IPS DF 6.9 (cell line): ENCODE measurements around the gene ZNF469.

Source experiments
- DNase-seq: peaks from one replicate; pipeline ENCODE4 v3.0.0-alpha.2; 2013; ENCODE audit warnings: low read depth, low spot score
- H3K27ac ChIP-seq: one replicate; pipeline ENCODE4 v1.5.1; 2013; ENCODE audit warnings: low read length, control low read depth
- H3K27me3 ChIP-seq: 2 replicates; pipeline ENCODE4 v1.6.1; 2013; ENCODE audit warnings: mild to moderate bottlenecking, low read length; ENCODE audit not compliant: control insufficient read depth, insufficient read depth
- H3K36me3 ChIP-seq: 2 replicates; pipeline ENCODE4 v1.6.1; 2013; ENCODE audit warnings: low read length; ENCODE audit not compliant: control insufficient read depth, insufficient read depth
- H3K4me1 ChIP-seq: 2 replicates; pipeline ENCODE4 v1.6.1; 2013; ENCODE audit warnings: low read length; ENCODE audit not compliant: control insufficient read depth, insufficient read depth
- H3K4me3 ChIP-seq: 2 replicates; pipeline ENCODE4 v1.5.1; 2013; ENCODE audit warnings: mild to moderate bottlenecking, low read length
- H3K9me3 ChIP-seq: 2 replicates; pipeline ENCODE4 v1.6.1; 2013; ENCODE audit warnings: low read length, inconsistent platforms; ENCODE audit not compliant: control insufficient read depth, insufficient read depth
- WGBS: extraction: QIAGEN DNeasy Blood & Tissue Kit; methylation state at CpG from one replicate; pipeline ENCODE4 v1.1.7; 2013; ENCODE audit warnings: mixed read lengths, missing lambda C conversion rate; ENCODE audit not compliant: insufficient read length, insufficient coverage; 5-methylcytosine and 5-hydroxymethylcytosine counted together

Gene ZNF469

GRCh38 chr16:88414521-88415380, 32.0 kb downstream of the ZNF469 start:
- no CpG with 5 or more reads among the region's 34 CpGs for WGBS

GRCh38 chr16:88415381-88415705, 32.6 kb downstream of the ZNF469 start:
- Histone ChIP-seq H3K4me3 (no peak overlapping the region), H3K27me3 (no peaks in the 10 kb centered on the region), H3K4me1 (no peaks in the 10 kb centered on the region), H3K27ac (no peak overlapping the region), H3K9me3 (no peaks in the 10 kb centered on the region), H3K36me3 (no peaks in the 10 kb centered on the region)
- DNase-seq: no peak
- no CpG with 5 or more reads among the region's 5 CpGs for WGBS

More at GRCh38 chr16:88414521-88415380, 32.0 kb downstream of the ZNF469 start:
- H3K27ac ChIP-seq: no peak overlapping the region
- H3K27me3 ChIP-seq: no peaks in the 10 kb centered on the region
- no peak overlapping the region for H3K4me3 ChIP-seq
- H3K36me3 ChIP-seq: no peaks in the 10 kb centered on the region
- H3K4me1 ChIP-seq: no peaks in the 10 kb centered on the region
- H3K9me3 ChIP-seq: no peaks in the 10 kb centered on the region
- no peak for DNase-seq

DNA sequence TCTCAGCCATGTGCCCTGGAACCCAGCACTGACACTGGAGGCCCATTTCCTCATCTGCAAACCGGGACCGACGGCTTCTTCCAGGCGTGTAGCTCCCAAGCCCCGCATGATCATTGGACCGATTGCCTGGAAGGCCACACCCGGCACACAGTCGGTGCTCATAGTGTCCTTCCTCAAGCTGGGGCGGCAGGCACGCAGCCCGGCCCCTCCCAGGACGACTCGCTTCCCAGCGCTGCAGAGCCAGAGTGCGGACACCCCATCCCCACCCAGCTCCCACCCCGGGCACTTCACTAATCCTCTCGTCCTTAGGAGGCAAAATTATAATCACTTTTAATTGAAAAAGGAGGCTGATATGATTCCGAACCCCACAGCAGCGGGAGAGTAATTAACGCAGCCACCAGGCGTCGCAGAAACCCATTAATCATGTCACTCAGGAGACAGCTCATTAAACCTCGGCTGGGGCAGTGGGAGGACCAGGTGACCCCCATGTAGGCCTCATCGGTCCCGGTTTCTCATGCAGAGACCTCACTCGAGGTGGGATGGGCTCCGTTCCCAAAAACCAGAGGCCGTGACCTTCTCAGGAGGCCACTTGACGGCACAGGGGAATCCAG, 33.1 kb downstream of the ZNF469 start:
- Histone ChIP-seq H3K4me3 (no peak overlapping the region), H3K4me1 (no peaks in the 10 kb centered on the region), H3K9me3 (no peaks in the 10 kb centered on the region), H3K36me3 (no peaks in the 10 kb centered on the region), H3K27me3 (no peaks in the 10 kb centered on the region), H3K27ac (no peak overlapping the region)
- DNase-seq: no peak
- WGBS: no CpG with 5 or more reads among the region's 29 CpGs

GRCh38 chr16:88416686-88417085, 33.9 kb downstream of the ZNF469 start:
- Histone ChIP-seq H3K4me1 (no peaks in the 10 kb centered on the region), H3K4me3 (no peak overlapping the region), H3K27me3 (no peaks in the 10 kb centered on the region), H3K27ac (no peak overlapping the region), H3K9me3 (no peaks in the 10 kb centered on the region), H3K36me3 (no peaks in the 10 kb centered on the region)
- no peak for DNase-seq
- no CpG with 5 or more reads among the region's 17 CpGs for WGBS

- no CpG with 5 or more reads among the region's 17 CpGs for WGBS
- Histone ChIP-seq H3K9me3 (no peaks in the 10 kb centered on the region), H3K27ac (no peak overlapping the region), H3K4me1 (no peaks in the 10 kb centered on the region), H3K36me3 (no peaks in the 10 kb centered on the region), H3K4me3 (no peak overlapping the region), H3K27me3 (no peaks in the 10 kb centered on the region)
- no peak for DNase-seq
These were observed 35.1 kb downstream of the ZNF469 start for GRCh38 chr16:88417684-88418476.

GRCh38 chr16:88418869-88419268, 36.1 kb downstream of the ZNF469 start:
- WGBS: no CpG with 5 or more reads among the region's 18 CpGs
- Histone ChIP-seq H3K4me3 (no peak overlapping the region), H3K27ac (no peak overlapping the region), H3K27me3 (no peaks in the 10 kb centered on the region), H3K9me3 (no peaks in the 10 kb centered on the region), H3K36me3 (no peaks in the 10 kb centered on the region), H3K4me1 (no peaks in the 10 kb centered on the region)
- no peak for DNase-seq

DNA sequence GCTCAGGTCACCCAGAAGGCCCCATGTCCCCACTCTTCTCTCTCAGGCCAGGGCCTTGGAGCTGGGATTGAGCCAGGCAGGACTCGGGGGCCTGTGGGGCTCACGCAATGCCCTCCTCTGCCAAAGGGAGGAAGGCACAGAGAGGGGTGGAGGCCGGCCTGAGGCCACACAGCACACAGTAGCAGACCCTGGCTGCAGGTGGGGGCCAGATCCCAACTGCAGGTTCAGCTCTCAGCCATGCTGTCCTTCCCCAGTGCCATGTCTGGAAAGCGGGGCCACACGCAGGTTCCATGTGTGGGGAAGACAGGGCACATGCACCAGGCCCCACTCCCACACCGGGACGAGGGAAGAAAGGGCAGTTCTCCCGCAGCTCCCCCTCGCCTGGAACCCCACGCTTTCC, 37.0 kb downstream of the ZNF469 start:
- no CpG with 5 or more reads among the region's 10 CpGs for WGBS
- Histone ChIP-seq H3K27ac (no peak overlapping the region), H3K36me3 (no peaks in the 10 kb centered on the region), H3K4me3 (no peak overlapping the region), H3K9me3 (no peaks in the 10 kb centered on the region), H3K27me3 (no peaks in the 10 kb centered on the region), H3K4me1 (no peaks in the 10 kb centered on the region)
- no peak for DNase-seq

GRCh38 chr16:88420496-88420895, 37.7 kb downstream of the ZNF469 start:
- Histone ChIP-seq H3K9me3 (no peaks in the 10 kb centered on the region), H3K36me3 (no peaks in the 10 kb centered on the region), H3K27ac (no peak overlapping the region), H3K27me3 (no peaks in the 10 kb centered on the region), H3K4me1 (no peaks in the 10 kb centered on the region), H3K4me3 (no peak overlapping the region)
- WGBS: no CpG with 5 or more reads among the region's 12 CpGs
- no peak for DNase-seq

- Histone ChIP-seq H3K27ac (no peak overlapping the region), H3K9me3 (no peaks in the 10 kb centered on the region), H3K27me3 (no peaks in the 10 kb centered on the region), H3K4me1 (no peaks in the 10 kb centered on the region), H3K4me3 (no peak overlapping the region), H3K36me3 (no peaks in the 10 kb centered on the region)
- no CpG with 5 or more reads among the region's 14 CpGs for WGBS
- no peak for DNase-seq
These were observed 38.5 kb downstream of the ZNF469 start for GRCh38 chr16:88421301-88421700.

GRCh38 chr16:88421871-88422433, 39.2 kb downstream of the ZNF469 start:
- no peak for DNase-seq
- no peak overlapping the region for H3K27ac ChIP-seq
- H3K27me3 ChIP-seq: no peaks in the 10 kb centered on the region
- H3K4me1 ChIP-seq: no peaks in the 10 kb centered on the region
- no CpG with 5 or more reads among the region's 5 CpGs for WGBS
- no peak overlapping the region for H3K4me3 ChIP-seq
- no peaks in the 10 kb centered on the region for H3K36me3 ChIP-seq
- H3K9me3 ChIP-seq: no peaks in the 10 kb centered on the region
